SU-DHL-6 (cell line): Measurements from ENCODE around the gene ART1.
"Not testable (repeated sequence)": the region's sequence is repeated elsewhere in the genome, so short reads cannot be mapped to it uniquely, and the experiment has no call there.

ENCODE experiments used
- EZH2phosphoT487 ChIP-seq: fragments of 200-600 bp; sonication (generic), shearing (Covaris generic); conservative IDR thresholded peaks from 2 replicates; pipeline ENCODE4 v1.6.1; 2018; ENCODE audit warnings: mild to moderate bottlenecking, antibody characterized with exemption, low read length, moderate library complexity, mixed read lengths
- TF ChIP-seq, protein P1 (sequence below): fragments of 200-600 bp; sonication (generic); IDR thresholded peaks from one replicate; pipeline ENCODE4 v1.5.1; 2017; ENCODE audit warnings: antibody characterized with exemption, mild to moderate bottlenecking, low read length, moderate library complexity; ENCODE audit not compliant: insufficient read depth, poor library complexity, severe bottlenecking

DNA sequence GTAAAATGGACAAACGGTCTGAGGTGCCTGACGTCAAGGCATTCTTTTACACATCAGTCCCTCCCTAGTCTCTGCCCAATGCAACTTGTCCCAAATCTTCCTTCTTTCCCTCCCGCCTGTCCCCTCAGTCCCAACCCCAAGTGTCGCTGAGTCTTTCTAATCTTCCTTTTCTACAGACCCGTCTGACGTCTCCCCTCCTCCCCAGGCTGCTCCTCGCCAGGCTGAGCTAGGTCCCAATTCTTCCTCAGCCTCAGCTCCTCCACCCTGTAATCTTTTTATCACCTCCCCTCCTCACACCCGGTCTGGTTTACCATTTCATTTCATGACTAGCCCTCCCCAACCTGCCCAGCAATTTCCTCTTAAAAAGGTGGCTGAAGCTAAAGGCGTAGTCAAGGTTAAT, 4.4 kb downstream of the ART1 start:
- TF ChIP-seq, protein P1, sequence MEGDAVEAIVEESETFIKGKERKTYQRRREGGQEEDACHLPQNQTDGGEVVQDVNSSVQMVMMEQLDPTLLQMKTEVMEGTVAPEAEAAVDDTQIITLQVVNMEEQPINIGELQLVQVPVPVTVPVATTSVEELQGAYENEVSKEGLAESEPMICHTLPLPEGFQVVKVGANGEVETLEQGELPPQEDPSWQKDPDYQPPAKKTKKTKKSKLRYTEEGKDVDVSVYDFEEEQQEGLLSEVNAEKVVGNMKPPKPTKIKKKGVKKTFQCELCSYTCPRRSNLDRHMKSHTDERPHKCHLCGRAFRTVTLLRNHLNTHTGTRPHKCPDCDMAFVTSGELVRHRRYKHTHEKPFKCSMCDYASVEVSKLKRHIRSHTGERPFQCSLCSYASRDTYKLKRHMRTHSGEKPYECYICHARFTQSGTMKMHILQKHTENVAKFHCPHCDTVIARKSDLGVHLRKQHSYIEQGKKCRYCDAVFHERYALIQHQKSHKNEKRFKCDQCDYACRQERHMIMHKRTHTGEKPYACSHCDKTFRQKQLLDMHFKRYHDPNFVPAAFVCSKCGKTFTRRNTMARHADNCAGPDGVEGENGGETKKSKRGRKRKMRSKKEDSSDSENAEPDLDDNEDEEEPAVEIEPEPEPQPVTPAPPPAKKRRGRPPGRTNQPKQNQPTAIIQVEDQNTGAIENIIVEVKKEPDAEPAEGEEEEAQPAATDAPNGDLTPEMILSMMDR: not testable (repeated sequence)
- TF ChIP-seq EZH2phosphoT487: not testable (repeated sequence)
